ENCODE measurements around the gene MARK1. TPM values are rescaled to one million over a fixed set of nuclear protein-coding genes. Genes with fewer than 3 reads are reported as not detected.

MARK1 gene
- total and polyA plus RNA-seq, 2 of the 13 experiments (the other 11 are each of a cell fraction or from before 2014, with no cell fraction given): not detected

GRCh38 chr1:220566869-220567268 lies 38.9 kb downstream of the MARK1 start (continued):
- no peak for TF ChIP-seq TP53 (CRISPR knock-in tag; conservative IDR thresholded peaks at IDR 0.05)
- TF ChIP-seq ZBTB7B (CRISPR knock-in tag; IDR thresholded peaks at IDR 0.05): no peak
- no peak for TF ChIP-seq TEAD3 (CRISPR knock-in tag; optimal IDR thresholded peaks at IDR 0.05; ENCODE audit: borderline replicate concordance)
- TF ChIP-seq PRPF4 (IDR thresholded peaks at IDR 0.05; ENCODE audit: low read depth, low read length, poor library complexity, severe bottlenecking): no peak
- no peak for TF ChIP-seq HNRNPK (IDR thresholded peaks at IDR 0.05; ENCODE audit: low read depth, low read length, poor library complexity, severe bottlenecking)
- no peak for TF ChIP-seq CTCF (CRISPR knock-in tag; IDR thresholded peaks at IDR 0.05)

- BruUV-seq (replicated peaks): no TSS peak
- Histone ChIP-seq H3K9ac (ENCODE audit: insufficient read depth, low read depth, low read length) (no peak overlapping the region), H2AFZ (ENCODE audit: low read length) (no peak overlapping the region), H3K4me2 (ENCODE audit: low read depth, low read length) (no peak overlapping the region), H3K9me3 (ENCODE audit: low read length) (peaks cover 6% of the 10 kb centered on the region; the same call in 1 of the 2 replicates), H3K27me3 (ENCODE audit: control insufficient read depth in 1 of 2, insufficient read depth in 2 of 2, low read length in 2 of 2) (no peaks in the 10 kb centered on the region), H3K4me1 (ENCODE audit: insufficient read depth, low read length) (no peaks in the 10 kb centered on the region), H3K27ac (ENCODE audit: extremely low read length, insufficient read depth, low read length) (no peak overlapping the region), H3K36me3 (replicated peaks in 1 of 2; ENCODE audit: control insufficient read depth in 1 of 2, insufficient read depth in 2 of 2, low read length in 2 of 2) (no peaks in the 10 kb centered on the region), H3K79me2 (ENCODE audit: insufficient read depth, low read length) (no peaks in the 10 kb centered on the region), H3K4me3 (replicated peaks in 1 of 3; ENCODE audit: insufficient read depth in 1 of 3, low read depth in 2 of 3, low read length in 3 of 3) (no peak overlapping the region), H4K20me1 (ENCODE audit: insufficient read depth, low read length) (no peaks in the 10 kb centered on the region)
- TF ChIP-seq NFE2L1 (CRISPR knock-in tag; IDR thresholded peaks at IDR 0.05; ENCODE audit: borderline replicate concordance): no peak
- no peak for TF ChIP-seq ZNF350 (CRISPR knock-in tag; IDR thresholded peaks at IDR 0.05; ENCODE audit: borderline replicate concordance, low read depth)
- TF ChIP-seq TBL1XR1 (IDR thresholded peaks at IDR 0.05; ENCODE audit: borderline replicate concordance, low read length, partially characterized antibody): no peak
- no peak for TF ChIP-seq AKAP8 (CRISPR knock-in tag; IDR thresholded peaks at IDR 0.05)
- TF ChIP-seq MNT (IDR thresholded peaks at IDR 0.05): no peak
- TF ChIP-seq CBX1 (IDR thresholded peaks at IDR 0.05; ENCODE audit: low read depth): no peak
- no peak for TF ChIP-seq ZNF782 (CRISPR knock-in tag; IDR thresholded peaks at IDR 0.05; ENCODE audit: borderline replicate concordance)
- TF ChIP-seq ZNF749 (CRISPR knock-in tag; IDR thresholded peaks at IDR 0.05; ENCODE audit: borderline replicate concordance): no peak
- no peak for TF ChIP-seq GMEB1 (CRISPR knock-in tag; IDR thresholded peaks at IDR 0.05; ENCODE audit: borderline replicate concordance)
- no peak for TF ChIP-seq SYNCRIP (IDR thresholded peaks at IDR 0.05; ENCODE audit: insufficient read depth, low read depth, low read length)
- no peak for TF ChIP-seq ZNF136 (CRISPR knock-in tag; IDR thresholded peaks at IDR 0.05; ENCODE audit: low read depth)
- no peak for TF ChIP-seq BHLHE40 (IDR thresholded peaks at IDR 0.05; ENCODE audit: low read length)
- FAIRE-seq (no peak), ATAC-seq (no peak), DNase-seq (ENCODE audit: low spot score) (no peak)
- CTCF ChIA-PET (ENCODE audit: low intra/inter-chr PET ratio, low total read pairs): no interaction called here
- intact Hi-C loops (cut with micrococcal nuclease; ENCODE audit: unreplicated experiment): no loop called here
- WGBS (ENCODE audit: low lambda C conversion rate): 0% methylated on average over 5 of the region's 5 CpGs
- POLR2A ChIA-PET: no interaction called here
- in situ Hi-C loops (cut with HindIII; ENCODE audit: extremely low pct_ligation_motif_present, low pct_unique_long_range_greater_than_20kb): no loop called here
These were observed 44.5 kb downstream of the MARK1 start for GRCh38 chr1:220572416-220572815.
